8988T (cell line): Measurements from ENCODE around the gene SPATA16.
"Not testable (repeated sequence)": the region's sequence is repeated elsewhere in the genome, so short reads cannot be mapped to it uniquely, and the experiment has no call there.

Experiments used
- DNase-seq: peaks from one replicate; pipeline ENCODE4 v3.0.0; 2011

The SPATA16 gene

DNA sequence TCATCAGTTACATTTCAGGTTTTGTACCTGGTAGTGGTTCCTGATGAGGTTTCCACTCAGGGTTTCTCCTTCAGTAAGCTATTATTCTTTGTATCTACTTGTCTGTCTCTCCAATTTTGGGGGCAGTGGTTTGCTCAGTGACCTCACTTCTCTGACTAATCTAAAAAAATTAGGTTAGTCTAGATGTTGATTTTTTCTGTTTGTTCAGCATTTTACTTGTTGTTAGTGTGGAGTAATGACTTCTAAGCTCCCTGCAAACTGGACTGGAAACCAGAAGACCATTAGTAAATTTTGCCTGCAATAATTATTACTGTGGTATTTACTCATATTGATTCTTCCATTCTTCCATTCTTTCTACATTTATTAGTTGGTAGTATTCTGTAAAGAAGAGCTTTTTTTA, 139.4 kb downstream of the SPATA16 start:
- no peak for DNase-seq

DNA sequence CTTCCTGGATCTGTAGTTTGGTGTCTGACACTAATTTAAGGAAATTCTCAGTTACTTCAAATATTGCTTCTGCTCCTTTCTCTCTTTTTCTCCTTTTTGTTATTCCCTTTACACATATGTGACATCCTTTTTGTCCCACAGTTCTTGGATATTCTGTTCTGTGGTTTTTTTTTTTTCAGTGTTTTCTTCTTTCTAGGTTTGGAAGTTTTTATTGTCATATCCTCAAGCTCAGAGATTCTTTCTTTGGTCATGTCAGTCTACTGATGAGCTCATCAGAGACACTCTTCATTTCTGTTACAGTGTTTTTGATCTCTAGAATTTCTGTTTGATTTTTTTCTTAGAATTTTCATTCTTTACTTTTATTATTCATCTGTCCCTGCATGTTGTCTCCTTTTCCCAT, 140.5 kb downstream of the SPATA16 start:
- DNase-seq: no peak

DNA sequence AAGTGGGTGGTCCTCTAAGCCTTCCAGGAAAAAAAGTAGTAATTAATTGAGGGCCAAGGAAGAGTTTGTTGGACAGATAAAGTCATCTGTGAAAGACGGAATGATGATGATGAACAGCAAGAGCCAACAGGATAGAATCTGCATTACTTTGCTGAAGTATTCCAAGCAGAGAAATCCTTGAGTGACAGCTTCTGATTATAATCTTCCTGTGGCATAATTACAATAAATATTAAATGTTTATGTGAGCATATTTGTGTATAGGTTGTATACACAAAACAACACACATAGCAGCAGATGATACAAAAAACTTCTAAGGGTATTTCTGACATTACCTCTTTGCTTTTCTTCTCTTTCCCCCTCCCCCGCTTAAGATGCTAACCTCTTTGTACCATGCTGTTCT, 147.6 kb downstream of the SPATA16 start:
- DNase-seq: no peak

DNA sequence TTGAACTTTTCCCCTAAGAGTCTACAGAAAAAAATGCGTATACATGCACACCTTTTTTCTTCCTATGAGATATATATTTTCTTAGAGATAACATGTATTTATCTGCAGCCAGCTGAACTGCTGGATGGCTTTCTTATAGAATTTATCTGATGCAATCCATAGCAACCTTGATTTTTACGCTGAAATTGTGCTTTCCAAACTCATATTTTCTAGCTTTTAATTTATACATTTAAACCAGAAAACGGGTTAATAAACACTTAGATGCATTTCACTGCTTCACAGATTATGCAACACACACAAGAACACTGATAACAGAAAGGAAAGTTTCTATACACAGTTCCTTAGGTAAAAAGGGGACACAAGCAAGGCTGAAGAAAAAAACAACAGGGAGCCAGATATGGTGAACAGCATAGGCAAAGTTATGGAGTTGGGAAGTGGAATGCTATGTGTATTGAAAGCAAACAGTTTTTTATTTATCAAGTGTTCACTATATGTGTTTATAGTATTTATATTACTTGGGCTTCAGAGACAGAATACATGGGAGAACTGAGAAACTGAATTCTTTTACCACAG, 149.5 kb downstream of the SPATA16 start:
- no peak for DNase-seq

DNA sequence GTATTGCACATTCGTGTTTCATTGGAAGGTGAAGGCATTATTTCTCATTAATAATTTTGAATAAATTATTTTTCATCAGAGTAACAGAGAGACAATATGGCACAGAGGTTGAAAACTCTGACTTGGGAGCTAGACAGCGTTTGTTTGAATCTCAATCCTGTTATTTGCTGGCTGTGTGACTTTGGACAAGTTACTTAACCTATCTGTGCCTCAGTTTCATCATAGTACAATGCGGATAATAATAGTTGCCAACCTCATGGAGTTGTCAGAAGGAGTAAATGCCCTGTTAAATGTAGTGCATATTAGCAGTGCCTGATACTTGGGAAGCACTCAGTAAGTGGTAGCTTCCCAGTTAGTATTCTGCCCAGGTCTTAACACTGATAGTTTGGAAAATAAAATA, 151.7 kb downstream of the SPATA16 start:
- no peak for DNase-seq

DNA sequence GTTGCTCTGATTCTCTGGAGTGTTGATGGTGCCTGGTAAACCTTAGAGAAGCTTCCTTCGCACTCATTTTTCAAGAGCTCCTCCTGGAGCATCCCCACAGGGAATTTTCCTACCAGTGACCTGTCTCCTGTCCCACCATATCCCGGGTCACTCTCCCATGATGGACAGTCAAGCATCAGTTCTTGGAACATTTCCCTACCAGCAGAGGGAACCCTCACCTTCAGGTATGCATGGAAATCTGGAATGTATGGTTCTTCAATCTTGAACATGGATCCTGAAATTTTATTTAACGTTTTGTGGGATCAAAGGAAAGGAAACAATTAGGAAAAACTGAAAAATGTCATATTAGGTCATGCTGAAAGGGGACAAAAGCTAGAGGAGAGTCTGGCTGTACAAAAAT, 153.8 kb downstream of the SPATA16 start:
- DNase-seq: no peak

DNA sequence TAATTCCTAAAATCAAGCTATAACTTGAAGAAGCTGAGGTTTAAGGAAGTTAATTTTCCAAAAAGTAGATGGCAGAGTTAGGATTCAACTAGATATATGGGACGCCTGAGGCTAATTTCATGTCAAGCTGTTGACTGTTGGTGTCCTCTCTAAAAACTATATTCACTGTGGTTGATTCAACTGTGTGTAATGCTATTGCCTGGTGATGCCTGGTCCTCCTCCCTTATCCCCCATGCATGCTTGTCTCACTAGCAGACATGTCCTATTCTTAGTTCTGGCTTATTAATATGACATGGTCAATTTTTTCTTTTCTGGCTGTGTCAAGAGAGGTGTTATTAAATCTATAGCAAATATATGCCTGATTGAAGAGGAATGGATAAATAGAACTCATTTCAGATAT, 156.1 kb downstream of the SPATA16 start:
- DNase-seq: no peak

DNA sequence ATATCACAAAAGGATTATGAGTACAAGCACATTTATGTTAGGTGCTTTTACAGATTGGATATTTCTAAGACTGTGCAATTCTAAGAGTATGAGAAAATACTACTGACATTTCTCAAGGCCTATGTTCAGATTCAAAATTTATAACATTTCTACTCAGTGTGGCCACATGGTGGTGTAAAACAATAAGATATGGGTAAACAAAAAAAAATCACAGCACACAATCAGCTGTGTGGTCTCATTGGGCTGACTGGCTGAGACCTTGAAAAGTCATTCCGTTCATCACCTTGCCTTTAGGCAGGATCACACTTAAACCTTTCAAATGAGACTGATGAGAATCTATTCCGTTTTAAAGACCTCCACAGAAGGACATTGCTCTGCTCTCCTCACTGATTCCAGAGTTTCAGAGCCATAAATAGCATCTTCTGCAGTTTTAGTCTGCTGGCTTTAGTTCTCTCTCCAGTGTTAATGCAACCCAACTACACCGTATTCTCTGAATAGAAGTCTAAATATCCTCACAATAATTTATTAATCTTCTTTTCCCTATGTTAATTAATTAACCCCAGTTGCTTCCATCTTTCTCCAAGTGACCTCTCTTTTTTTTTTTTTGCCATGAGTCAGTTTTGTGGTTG, 158.2 kb downstream of the SPATA16 start:
- no peak for DNase-seq

DNA sequence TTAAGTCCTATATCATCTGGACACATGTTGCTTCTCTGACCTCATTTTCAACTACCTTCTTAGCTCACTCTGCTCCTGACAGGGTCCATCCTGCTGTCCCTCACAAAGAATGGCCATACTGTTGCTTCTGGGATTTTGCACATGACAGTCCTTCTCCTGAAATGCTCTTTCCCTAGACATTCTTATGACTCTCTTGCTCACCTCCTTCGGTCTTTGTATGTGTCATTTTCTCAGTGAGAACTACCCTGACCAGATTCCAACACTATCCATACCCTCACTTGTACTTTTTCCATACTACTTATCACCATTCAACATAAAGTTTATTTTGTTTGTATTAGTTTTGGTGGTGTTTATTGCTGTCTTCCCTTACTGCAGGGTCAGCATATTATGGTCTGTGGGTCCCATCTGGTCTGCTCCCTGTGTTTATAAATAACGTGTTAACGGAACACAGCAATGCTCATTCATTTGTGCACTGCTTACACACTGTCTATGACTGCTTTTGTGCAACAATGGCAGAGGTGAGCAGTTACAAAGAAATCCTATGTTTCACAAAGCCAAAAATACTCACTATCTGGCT, 159.5 kb downstream of the SPATA16 start:
- DNase-seq: no peak

DNA sequence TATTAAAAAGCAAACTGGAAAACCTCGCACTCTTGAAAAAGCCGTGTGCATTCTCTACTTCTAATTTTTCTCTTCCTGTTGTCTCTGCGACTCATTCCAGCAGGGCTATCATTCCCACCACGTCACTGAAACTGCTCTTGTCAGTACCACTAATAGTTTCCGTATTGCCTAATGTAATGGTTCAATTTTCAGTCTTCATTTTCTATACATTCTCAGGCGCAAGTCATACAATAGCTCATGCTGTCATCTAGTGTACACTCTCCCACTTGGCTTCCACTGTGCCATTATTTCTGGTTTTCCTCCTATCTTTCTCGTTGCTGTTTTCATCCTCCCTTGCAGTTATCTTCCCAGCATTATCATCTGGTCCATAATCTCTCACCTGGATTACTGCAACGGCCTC, 160.2 kb downstream of the SPATA16 start:
- DNase-seq: no peak

DNA sequence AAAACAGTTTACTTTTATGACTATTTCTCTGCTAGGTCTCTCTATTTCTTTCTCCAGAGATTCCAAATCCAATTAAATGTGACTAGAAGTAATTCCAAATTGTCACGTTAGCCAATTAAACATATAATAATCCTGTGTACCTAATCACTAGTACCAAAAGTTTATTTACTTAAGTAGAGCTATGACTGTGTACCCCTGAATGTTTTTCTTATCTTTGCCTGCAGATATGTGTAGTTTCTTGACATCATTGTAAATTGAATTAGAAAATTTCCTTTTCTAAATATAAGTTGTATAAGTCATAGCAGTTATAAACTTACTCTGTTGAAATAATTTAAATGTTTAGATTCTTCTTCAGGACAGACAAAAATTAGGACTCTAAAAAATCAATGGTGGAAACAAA, 163.3 kb downstream of the SPATA16 start:
- no peak for DNase-seq

DNA sequence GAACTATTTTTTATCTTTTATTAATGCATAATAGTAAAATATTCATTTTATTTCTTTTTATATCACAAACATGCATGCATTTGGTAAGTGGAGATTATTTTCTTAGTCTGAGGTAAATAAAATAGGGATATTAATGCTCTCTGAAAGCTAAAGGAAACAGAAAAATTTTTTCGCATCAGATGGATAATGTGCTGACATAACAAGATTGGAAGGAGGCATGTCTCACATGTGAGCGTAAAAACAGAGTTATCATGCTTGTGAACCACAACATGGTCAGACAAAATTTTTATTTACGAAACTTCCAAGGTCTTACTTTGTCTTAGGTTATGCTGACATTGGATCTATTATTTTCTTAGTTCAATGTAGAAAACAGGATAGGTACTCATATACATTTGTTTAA, 166.1 kb downstream of the SPATA16 start:
- DNase-seq: no peak

DNA sequence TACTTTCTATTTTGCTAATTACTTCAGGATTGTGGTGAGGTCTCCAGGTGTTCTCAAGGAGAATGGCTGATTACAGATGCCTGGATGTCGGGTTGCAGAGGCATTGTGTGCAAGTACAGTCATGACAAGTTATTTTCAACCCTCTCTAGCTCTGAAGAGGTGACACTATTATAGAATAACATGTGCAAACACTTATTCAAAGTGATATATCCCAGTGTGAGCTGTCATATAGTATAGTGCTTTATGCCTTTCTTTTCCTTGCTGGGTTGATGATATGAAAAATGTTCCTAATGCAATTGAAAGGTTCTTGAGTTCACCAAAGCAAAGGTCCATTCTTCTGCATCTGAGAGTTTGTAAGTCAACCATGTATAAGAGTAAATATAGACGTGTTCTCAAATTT, 167.2 kb downstream of the SPATA16 start:
- no peak for DNase-seq

DNA sequence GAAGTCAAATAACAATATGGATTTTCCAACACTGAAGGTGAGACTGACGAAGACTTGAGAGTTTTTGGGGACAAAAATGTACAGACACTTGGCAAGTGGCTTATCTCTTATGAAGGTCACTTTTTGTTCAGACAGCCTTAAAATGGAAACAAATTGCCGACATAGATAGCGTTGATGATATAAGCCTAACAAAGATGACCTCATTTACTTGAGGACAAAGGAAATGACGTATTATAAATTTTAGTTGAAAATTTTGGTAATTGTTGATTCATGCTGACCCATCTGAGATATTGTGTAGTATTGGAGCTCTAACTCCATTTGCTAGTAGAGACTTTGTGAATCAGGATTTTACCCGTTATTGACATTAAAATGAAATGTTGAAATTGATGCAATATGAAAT, 168.3 kb downstream of the SPATA16 start:
- no peak for DNase-seq

DNA sequence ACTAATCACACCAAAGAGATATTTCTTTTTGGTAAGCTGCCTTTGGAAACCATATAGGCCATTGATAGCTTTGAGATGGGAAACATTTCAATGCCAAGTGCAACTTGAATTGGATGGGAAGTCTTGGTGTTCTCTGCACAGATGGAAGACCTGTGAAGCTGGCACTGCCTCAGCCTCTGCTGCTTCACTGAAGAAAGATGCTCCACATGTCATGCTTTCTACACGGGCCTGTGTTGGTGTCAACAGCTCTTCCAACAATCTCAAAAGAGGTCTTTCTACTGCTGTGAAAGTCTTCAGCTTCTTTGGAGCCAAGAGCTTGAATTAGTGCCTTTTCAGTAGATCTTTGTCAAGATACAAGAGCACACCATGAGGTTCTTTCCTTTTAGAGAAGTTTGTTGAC, 169.0 kb downstream of the SPATA16 start:
- DNase-seq: no peak

DNA sequence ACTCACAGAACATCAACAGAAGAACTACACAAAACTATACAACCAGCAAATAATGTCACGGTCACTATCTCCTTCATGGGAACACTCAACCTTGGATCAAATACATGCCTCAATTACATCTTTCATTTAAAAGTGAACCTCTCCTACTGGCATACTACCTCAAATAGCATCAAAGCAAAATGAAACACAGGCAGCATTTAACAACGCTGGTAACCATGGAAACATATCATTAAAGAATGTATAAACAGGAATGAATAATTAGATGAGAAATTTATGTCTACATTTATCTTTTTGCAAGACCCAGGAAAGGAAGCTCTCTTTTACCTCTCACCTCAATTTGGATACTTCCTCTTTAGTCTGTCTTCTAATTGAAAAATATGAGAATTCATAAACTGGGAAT, 172.4 kb downstream of the SPATA16 start:
- DNase-seq: no peak

DNA sequence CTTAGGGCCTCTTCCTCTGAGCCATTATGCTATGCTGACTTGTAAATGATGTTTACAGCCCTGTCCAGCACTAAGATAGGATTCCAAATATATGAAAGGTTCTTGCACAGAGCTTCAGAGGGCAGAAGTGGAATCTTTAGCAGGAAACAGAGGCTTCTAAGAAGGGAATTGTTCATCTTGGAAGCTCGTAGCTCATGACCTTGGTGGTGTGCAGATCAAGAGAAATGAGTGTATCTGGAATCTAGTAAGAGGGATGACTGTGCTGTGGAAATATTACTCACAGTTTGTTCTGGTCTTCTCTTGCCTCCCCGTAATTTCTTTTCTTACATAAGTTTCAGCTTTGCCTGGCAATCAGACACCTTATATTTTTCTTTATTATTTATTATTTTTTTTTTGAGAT, 175.8 kb downstream of the SPATA16 start:
- no peak for DNase-seq

DNA sequence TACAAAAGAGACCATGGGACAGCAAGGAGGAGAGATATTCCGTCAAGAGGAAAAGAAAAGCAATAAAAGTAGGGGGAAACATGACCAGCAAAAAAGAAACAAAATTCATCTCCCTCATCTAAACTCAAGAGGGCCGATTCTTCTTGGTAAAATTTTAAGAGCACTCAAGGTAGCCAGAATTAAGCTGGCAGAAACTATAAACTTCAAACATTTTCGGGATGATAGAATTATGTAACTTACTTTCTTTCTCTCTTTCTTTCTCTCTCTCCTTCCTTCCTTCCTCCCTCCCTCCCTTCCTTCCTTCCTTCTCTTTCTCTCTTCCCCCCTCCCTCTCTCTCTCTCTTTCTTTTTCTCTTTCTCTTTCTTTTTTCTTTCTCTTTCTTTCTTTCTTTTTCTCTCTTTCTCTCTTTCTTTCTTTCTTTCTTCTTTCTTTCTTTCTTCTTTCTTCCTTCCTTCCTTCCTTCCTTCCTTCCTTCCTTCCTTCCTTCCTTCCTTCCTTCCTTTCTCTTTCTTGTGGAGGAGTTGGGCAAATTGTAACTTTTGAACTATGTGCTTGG, 180.3 kb downstream of the SPATA16 start:
- not testable (repeated sequence) for DNase-seq

DNA sequence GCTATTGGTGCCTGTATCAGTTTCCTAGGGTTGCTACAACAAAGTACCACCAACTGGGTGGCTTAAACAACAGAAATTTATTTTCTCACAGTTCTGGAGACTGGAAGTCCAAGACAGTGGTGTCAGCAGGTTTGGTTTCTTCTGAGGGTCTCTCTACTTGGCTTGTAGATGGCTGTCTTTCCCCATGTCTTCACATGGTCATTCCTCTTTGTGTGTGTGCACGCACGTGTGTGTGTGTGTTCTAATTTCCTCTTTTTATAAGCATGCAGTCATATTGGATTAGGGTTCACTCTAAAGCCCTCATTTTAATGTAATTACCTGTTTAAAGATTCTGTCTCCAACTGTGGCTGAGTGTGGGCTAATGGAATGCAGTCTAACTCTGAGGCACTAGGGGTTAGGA, 182.5 kb downstream of the SPATA16 start:
- DNase-seq: no peak

DNA sequence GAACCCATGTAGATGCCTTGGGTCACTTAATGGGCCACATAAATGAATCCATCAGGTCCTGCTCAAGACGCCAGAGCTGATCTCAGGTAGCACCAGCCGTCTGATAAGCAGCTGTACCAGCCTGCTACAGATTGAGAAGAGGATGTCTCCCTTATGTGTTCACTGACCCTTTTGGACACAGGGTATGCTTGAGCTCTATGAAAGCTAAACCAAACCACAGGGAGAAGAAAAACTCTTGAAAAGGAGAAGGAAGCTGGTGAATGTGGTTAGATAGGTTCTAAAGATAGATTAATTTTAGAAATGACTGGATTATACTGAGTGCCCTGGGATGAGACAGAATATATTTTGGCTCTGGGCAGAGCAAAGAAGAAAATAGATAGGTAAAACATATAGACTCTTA, 187.5 kb downstream of the SPATA16 start:
- no peak for DNase-seq

DNA sequence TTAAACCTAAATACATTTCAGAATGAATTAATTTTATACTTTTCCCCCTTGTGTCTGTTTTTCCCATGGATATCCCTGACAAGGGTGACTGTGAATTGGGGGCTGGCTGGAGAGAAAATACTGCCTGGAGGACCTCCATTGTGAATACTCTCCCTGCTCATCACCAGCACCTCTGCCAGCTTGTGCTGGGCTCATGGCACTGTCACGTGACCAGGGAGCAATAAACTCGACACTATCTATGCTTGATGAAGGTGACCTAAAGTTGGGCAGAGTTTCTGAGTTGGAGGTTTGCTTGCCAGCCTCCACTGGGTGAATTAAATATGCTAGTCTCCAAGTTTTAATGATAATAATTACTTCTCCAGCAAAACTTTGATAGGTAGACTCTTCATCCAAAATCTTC, 189.5 kb downstream of the SPATA16 start:
- no peak for DNase-seq

DNA sequence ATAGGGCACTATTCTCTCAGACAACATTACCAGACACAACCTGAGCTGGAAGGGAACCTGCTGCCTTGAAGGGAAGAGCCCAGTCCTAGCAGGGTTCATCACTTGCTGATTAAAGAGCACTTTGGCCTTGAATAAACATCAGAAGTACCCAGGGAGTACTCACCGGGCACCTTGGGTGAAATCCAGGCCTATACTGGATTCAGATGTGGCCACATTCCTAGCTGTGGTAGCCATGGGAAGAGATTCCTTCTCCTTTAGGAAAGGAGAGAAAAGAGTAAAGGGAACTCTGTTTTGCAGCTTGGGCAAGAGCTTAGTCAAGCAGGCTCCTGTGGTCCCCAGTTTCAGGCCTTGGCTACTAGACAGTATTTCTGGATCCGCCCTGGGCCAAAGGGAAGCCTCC, 195.0 kb downstream of the SPATA16 start:
- DNase-seq: no peak

DNA sequence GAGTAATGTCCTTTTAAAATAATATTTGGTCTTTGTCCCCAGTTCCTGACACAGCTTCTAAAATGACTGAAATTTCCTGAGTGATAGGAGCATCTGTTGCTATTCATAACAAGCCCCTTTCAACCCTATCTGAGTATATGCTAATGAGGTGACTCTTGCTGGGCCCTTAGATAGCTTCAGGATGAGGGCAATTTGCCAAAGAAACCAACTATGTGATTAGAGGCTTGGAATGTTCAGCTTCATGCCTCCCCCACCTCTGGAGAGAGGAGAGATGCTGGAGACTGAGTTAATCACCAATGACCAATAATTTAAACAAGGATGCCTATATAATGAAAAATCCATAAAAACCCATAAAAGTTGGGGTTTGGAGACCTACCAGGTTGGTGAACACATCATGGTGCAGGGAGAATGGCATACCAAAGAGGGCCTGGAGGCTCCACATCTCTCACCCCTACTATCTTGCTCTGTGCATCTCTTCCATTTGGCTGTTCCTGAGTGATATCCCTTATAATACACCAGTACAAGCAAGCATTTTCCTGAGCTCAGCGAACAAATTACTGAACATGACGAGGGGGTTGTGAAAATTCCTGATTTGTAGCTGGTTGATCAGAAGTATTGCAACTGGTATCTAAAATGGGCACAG, 201.3 kb downstream of the SPATA16 start:
- DNase-seq: no peak

DNA sequence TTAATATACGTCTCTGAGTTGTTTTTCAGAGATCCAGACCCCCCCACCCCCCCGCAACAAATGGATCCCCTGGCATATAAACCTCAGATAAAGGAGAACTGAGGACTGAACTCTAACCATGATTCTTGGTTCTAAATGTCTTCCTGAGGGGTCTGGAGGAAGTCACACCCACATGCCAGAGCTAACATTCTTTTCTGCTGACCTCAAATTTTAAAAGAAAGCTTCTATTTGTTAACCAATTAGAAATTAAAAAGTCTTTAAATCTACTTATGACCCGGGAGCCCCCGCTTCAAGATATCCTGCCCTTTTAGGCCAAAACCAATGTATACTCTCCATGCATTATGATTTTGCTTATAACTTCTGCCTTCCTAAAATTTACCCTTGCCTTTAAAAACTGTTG, 202.2 kb downstream of the SPATA16 start:
- no peak for DNase-seq
